ENCODE data around the gene CD200R1L.
A peak's percentile ranks its signal among the peaks of the same experiment; 100 is the strongest.

The CD200R1L gene

GRCh38 chr3:112822064-112823055 lies 24.3 kb downstream of the CD200R1L start:
- DNase-seq (ENCODE audit: low read depth, low spot score) = no peak

- no peak for DNase-seq (ENCODE audit: low read depth, low spot score)
These were observed 28.4 kb downstream of the CD200R1L start for GRCh38 chr3:112818289-112818688.

- no peak for DNase-seq (ENCODE audit: low read depth, low spot score)
These were observed 28.9 kb downstream of the CD200R1L start for GRCh38 chr3:112817797-112818196.

GRCh38 chr3:112817271-112817670 lies 29.4 kb downstream of the CD200R1L start:
- no peak for DNase-seq (ENCODE audit: low read depth, low spot score)

GRCh38 chr3:112815981-112816380 lies 30.7 kb downstream of the CD200R1L start:
- no peak for DNase-seq (ENCODE audit: low read depth, low spot score)

GRCh38 chr3:112814266-112814665 lies 32.4 kb downstream of the CD200R1L start:
- DNase-seq (ENCODE audit: low read depth, low spot score) = no peak

GRCh38 chr3:112813723-112814171 lies 32.9 kb downstream of the CD200R1L start:
- no peak for DNase-seq (ENCODE audit: low read depth, low spot score)

- no peak for DNase-seq (ENCODE audit: low read depth, low spot score)
These were observed 33.6 kb downstream of the CD200R1L start for GRCh38 chr3:112813016-112813415.

- peak; percentile 32 for DNase-seq (ENCODE audit: low read depth, low spot score)
These were observed 34.6 kb downstream of the CD200R1L start for GRCh38 chr3:112811917-112812660.

- peak; percentile 38 for DNase-seq (ENCODE audit: low read depth, low spot score)
These were observed 35.4 kb downstream of the CD200R1L start for GRCh38 chr3:112811131-112811884.

- DNase-seq (ENCODE audit: low read depth, low spot score) = no peak
These were observed 36.1 kb downstream of the CD200R1L start for GRCh38 chr3:112810561-112810960.

GRCh38 chr3:112808136-112808535 lies 38.5 kb downstream of the CD200R1L start:
- DNase-seq (ENCODE audit: low read depth, low spot score) = no peak

GRCh38 chr3:112807685-112808084 lies 39.0 kb downstream of the CD200R1L start:
- no peak for DNase-seq (ENCODE audit: low read depth, low spot score)

GRCh38 chr3:112806903-112807302 lies 39.8 kb downstream of the CD200R1L start:
- DNase-seq (ENCODE audit: low read depth, low spot score) = no peak

GRCh38 chr3:112805126-112805525 lies 41.5 kb downstream of the CD200R1L start:
- no peak for DNase-seq (ENCODE audit: low read depth, low spot score)

GRCh38 chr3:112804021-112804420 lies 42.6 kb downstream of the CD200R1L start:
- DNase-seq (ENCODE audit: low read depth, low spot score) = no peak

GRCh38 chr3:112803467-112803866 lies 43.2 kb downstream of the CD200R1L start:
- DNase-seq (ENCODE audit: low read depth, low spot score) = no peak

GRCh38 chr3:112802338-112802737 lies 44.3 kb downstream of the CD200R1L start:
- no peak for DNase-seq (ENCODE audit: low read depth, low spot score)

GRCh38 chr3:112799946-112800345 lies 46.7 kb downstream of the CD200R1L start:
- DNase-seq (ENCODE audit: low read depth, low spot score) = no peak

GRCh38 chr3:112794622-112795172 lies 52.0 kb downstream of the CD200R1L start:
- DNase-seq (ENCODE audit: low read depth, low spot score) = peak; percentile 69

- no peak for DNase-seq (ENCODE audit: low read depth, low spot score)
These were observed 53.2 kb downstream of the CD200R1L start for GRCh38 chr3:112793326-112794081.
